ENCODE results near the gene ARL6IP4.

DNA sequence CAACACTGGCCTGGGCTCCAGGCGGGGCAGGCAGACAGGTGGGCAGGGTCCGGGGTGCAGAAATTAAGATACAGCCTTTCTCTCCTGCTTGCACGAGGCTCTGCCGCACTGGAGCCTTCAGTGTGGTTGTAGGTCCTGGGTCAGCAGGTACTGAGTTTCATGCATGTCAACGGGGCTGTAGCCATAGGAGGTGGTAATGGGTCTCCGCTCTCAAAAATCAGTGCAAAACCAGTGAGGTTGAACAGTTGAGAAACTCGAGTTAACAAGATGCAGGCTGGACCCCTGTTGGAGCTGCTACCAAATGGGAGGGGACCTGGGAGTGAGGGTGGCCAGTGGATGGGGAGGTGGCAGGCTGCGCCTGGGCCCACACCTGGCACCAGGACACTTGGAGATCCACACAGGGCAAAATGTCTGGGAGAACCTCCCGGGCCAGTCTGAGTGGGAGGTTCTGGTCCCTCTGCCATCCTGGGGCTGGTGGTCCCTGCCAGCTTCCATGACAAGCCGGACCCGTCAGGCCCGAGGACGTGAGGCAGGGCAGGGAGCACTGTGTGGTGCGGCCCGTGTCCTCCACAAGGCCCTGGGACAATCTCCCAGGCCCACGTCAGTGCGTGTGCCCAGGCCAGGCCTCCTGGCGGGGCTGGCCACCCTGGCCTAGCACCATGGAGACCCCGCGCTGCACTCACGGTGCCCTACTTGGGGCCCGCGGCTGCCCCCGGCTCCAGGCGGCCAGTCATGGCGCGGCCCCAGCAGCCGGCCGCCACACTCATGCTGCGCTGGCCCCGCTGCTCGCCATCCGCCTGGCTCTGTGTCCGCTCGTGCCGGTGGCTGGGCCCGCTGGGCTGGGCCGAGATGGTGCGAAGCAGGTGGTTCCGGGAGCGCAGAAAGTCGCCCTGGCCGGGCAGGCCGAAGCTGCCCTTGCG, 5.1 kb downstream of the ARL6IP4 start:
- TF ChIP-seq TAF1 (IDR thresholded peaks at IDR 0.05; ENCODE audit: low read depth, low read length): no peak
- no peak for TF ChIP-seq SPI1 (IDR thresholded peaks at IDR 0.05; ENCODE audit: low read depth, low read length)

Data from GM12891 (cell line).